B cell (primary cell): Measurements from ENCODE around the gene FARP1. TPM values are rescaled to one million over a fixed set of nuclear protein-coding genes. Genes with fewer than 3 reads are reported as not detected.

Source experiments
- ATAC-seq: fragments of 200-7000 bp; cut with Tn5 transposase; one replicate; pipeline ENCODE4 v1.10.0; 2021; ENCODE audit warnings: low read depth, mild to moderate bottlenecking, moderate number of reproducible peaks, moderate library complexity
- CTCF ChIA-PET: fragments of 350-600 bp; sonication (Branson Sonifier 250); formaldehyde crosslinking; loops from one replicate; lab custom pipeline; 2021; ENCODE audit warnings: antibody characterized with exemption, inconsistent platforms; lab: Charles Lee
- POLR2A ChIA-PET: fragments of 350-600 bp; sonication (Branson Sonifier 250); formaldehyde crosslinking; loops from one replicate; lab custom pipeline; 2021; ENCODE audit warnings: antibody characterized with exemption; lab: Charles Lee
- DNase-seq: peaks from one replicate; pipeline ENCODE4 v3.0.0; 2013
- H2AFZ ChIP-seq: 2 replicates; pipeline ENCODE4 v1.6.1; 2012; ENCODE audit warnings: mild to moderate bottlenecking, low read depth, low read length; ENCODE audit not compliant: insufficient read depth, poor library complexity, severe bottlenecking
- H3K27ac ChIP-seq, 2 donors: 1 replicate in 1 of 2; 2 replicates in 1 of 2; pipeline ENCODE4 v1.5.1; 2012 to 2013; ENCODE audit warnings: low read length in 2 of 2, mild to moderate bottlenecking in 2 of 2, moderate library complexity in 1 of 2
- H3K27me3 ChIP-seq, 4 experiments: fragments of 200-600 bp in 1 of 4; sonication (generic) in 1 of 4; replicated peaks in 1 of 4; 1 replicate in 2 of 4; 2 replicates in 2 of 4; pipeline versions ENCODE4 v1.6.1 to v1.7.0; 2013 to 2016; ENCODE audit warnings: low read length in 3 of 4, mild to moderate bottlenecking in 2 of 4, mixed read lengths in 1 of 4, moderate library complexity in 1 of 4; ENCODE audit not compliant: insufficient read depth in 4 of 4, control insufficient read depth in 3 of 4; ENCODE audit errors: control extremely low read depth in 1 of 4
- H3K36me3 ChIP-seq, 2 experiments: replicated peaks in 1 of 2; 1 replicate in 1 of 2; 2 replicates in 1 of 2; pipeline versions ENCODE4 v1.6.1 to v1.7.1; 2013; ENCODE audit warnings: low read length in 1 of 2; ENCODE audit not compliant: insufficient read depth in 2 of 2, control insufficient read depth in 1 of 2; ENCODE audit errors: control extremely low read depth in 1 of 2, extremely low read depth in 1 of 2
- H3K4me1 ChIP-seq, 2 donors: fragments of 200-600 bp in 1 of 2; sonication (generic) in 1 of 2; 1 replicate in 1 of 2; 2 replicates in 1 of 2; pipeline versions ENCODE4 v1.5.1 to v1.6.1; 2013 to 2017; ENCODE audit warnings: low read length in 2 of 2; ENCODE audit not compliant: control insufficient read depth in 2 of 2, insufficient read depth in 2 of 2
- H3K4me2 ChIP-seq: replicated peaks from 2 replicates; pipeline ENCODE3; 2012; ENCODE audit warnings: mild to moderate bottlenecking, low read depth, low read length; ENCODE audit not compliant: poor library complexity, severe bottlenecking
- H3K4me3 ChIP-seq, 5 experiments: fragments of 200-600 bp in 1 of 5; sonication (generic) in 1 of 5; 1 replicate in 3 of 5; 2 replicates in 2 of 5; pipeline versions ENCODE4 v1.5.1 to v1.7.0; 2011 to 2016; ENCODE audit warnings: low read length in 4 of 5, mild to moderate bottlenecking in 4 of 5, low read depth in 2 of 5, control low read depth in 1 of 5, moderate library complexity in 1 of 5; ENCODE audit not compliant: insufficient read depth in 1 of 5; ENCODE audit errors: control extremely low read depth in 1 of 5, extremely low read depth in 1 of 5
- H3K79me2 ChIP-seq: fragments of 200-600 bp; sonication (generic); one replicate; pipeline ENCODE4 v1.6.0; 2016; ENCODE audit warnings: low read length; ENCODE audit not compliant: control insufficient read depth, insufficient read depth
- H3K9ac ChIP-seq: fragments of 200-600 bp; sonication (generic); 2 replicates; pipeline ENCODE4 v1.6.1; 2017; ENCODE audit warnings: mild to moderate bottlenecking, low read length, moderate library complexity
- H3K9me3 ChIP-seq, 3 donors: one replicate each; pipeline versions ENCODE4 v1.6.1 to v1.7.1; 2013; ENCODE audit warnings: low read length in 2 of 3; ENCODE audit not compliant: control insufficient read depth in 2 of 3, insufficient read depth in 1 of 3; ENCODE audit errors: control extremely low read depth in 1 of 3
- H4K20me1 ChIP-seq: 2 replicates; pipeline ENCODE4 v1.6.0; 2012; ENCODE audit warnings: mild to moderate bottlenecking, low read length; ENCODE audit not compliant: insufficient read depth, control insufficient read depth, poor library complexity, severe bottlenecking
- H3K27ac Mint-ChIP-seq: one replicate; pipeline ENCODE4 v1.8.0; 2021; ENCODE audit warnings: mixed read lengths
- H3K27me3 Mint-ChIP-seq: one replicate; pipeline ENCODE4 v1.8.0; 2021; ENCODE audit warnings: mixed read lengths
- H3K4me1 Mint-ChIP-seq: one replicate; pipeline ENCODE4 v1.8.0; 2021; ENCODE audit warnings: mixed read lengths
- H3K4me3 Mint-ChIP-seq: one replicate; pipeline ENCODE4 v1.8.0; 2021; ENCODE audit warnings: mixed read lengths
- H3K9me3 Mint-ChIP-seq: one replicate; pipeline ENCODE4 v1.8.0; 2022; ENCODE audit warnings: mixed read lengths; ENCODE audit not compliant: insufficient read depth
- EZH2 ChIP-seq: IDR thresholded peaks from 2 replicates; pipeline ENCODE4 v1.6.1; 2012; ENCODE audit warnings: borderline replicate concordance, low read depth, mild to moderate bottlenecking, moderate library complexity, low read length; ENCODE audit not compliant: insufficient read depth, poor library complexity, severe bottlenecking
- WGBS: methylation state at CpG from one replicate; pipeline ENCODE4 v1.1.5; 2013; ENCODE audit warnings: missing lambda C conversion rate; ENCODE audit not compliant: insufficient coverage; 5-methylcytosine and 5-hydroxymethylcytosine counted together
- intact Hi-C: fragments of 100-400 bp; cut with micrococcal nuclease; formaldehyde crosslinking; loops from one replicate; pipeline ENCODE4 v1.10.0; 2022
- polyA plus RNA-seq: library from polyadenylated mRNA; depleted of rRNA; stranded (reverse); fragments of >200 nt; gene quantifications from 2 replicates; pipeline ENCODE4 v1.2.3, GENCODE V29; 2012
- total RNA-seq, 2 donors: library from RNA; stranded (reverse); fragments of 120-200 nt in 1 of 2; gene quantifications; 1 replicate in 1 of 2; 2 replicates in 1 of 2; pipeline versions ENCODE4 v1.2.3 to v1.2.4, GENCODE V29; 2013 to 2022
- TF ChIP-seq, protein P1 (sequence below): fragments of 200-600 bp; IDR thresholded peaks from one replicate; pipeline ENCODE4 v1.8.0; 2022; ENCODE audit warnings: antibody characterized with exemption, mild to moderate bottlenecking

Gene FARP1
- total and polyA plus RNA-seq, 2 donors (not counting 1 experiment from before 2014, with no cell fraction given): 0.15 to 1.5 TPM

DNA sequence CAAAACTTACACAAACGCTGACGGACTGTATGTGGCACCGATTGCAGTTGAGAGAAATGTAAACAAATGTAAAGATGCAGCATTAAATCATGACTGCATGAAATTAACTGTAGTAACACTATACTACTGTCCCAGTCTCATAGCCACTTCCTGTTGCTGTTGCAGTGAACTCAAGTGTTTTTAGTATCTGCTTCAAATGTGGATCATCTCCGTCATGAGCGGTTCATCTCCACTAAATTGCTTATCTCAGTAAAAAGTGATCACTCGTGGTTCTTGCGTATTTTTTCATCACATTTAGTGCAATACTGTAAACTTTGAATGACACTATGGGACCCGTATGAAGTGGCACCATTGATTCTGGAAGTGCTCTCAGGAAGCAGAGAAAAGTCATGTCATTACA, 94.4 kb downstream of the FARP1 start:
- DNase-seq (no peak), ATAC-seq (no peak)
- intact Hi-C loops: no loop called here
- H3K79me2 ChIP-seq: no peaks in the 10 kb centered on the region
- ChIA-PET CTCF (no interaction called here), POLR2A (no interaction called here)
- H2AFZ ChIP-seq: no peak overlapping the region
- no peak overlapping the region for H3K4me2 ChIP-seq
- H3K4me3 Mint-ChIP-seq: no peak overlapping the region
- H3K27ac Mint-ChIP-seq: no peak overlapping the region
- TF ChIP-seq EZH2: no peak
- TF ChIP-seq, protein P1, sequence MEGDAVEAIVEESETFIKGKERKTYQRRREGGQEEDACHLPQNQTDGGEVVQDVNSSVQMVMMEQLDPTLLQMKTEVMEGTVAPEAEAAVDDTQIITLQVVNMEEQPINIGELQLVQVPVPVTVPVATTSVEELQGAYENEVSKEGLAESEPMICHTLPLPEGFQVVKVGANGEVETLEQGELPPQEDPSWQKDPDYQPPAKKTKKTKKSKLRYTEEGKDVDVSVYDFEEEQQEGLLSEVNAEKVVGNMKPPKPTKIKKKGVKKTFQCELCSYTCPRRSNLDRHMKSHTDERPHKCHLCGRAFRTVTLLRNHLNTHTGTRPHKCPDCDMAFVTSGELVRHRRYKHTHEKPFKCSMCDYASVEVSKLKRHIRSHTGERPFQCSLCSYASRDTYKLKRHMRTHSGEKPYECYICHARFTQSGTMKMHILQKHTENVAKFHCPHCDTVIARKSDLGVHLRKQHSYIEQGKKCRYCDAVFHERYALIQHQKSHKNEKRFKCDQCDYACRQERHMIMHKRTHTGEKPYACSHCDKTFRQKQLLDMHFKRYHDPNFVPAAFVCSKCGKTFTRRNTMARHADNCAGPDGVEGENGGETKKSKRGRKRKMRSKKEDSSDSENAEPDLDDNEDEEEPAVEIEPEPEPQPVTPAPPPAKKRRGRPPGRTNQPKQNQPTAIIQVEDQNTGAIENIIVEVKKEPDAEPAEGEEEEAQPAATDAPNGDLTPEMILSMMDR: no peak
- H3K36me3 ChIP-seq: no peaks in the 10 kb centered on the region
- H3K4me1 ChIP-seq: no peaks in the 10 kb centered on the region
- H3K4me3 ChIP-seq: no peak overlapping the region
- 94% methylated on average over 6 of the region's 8 CpGs for WGBS
- H3K27me3 ChIP-seq: no peaks in the 10 kb centered on the region
- peaks cover 7% of the 10 kb centered on the region for H3K27me3 Mint-ChIP-seq
- no peak overlapping the region for H3K27ac ChIP-seq
- H3K9me3 Mint-ChIP-seq: no peaks in the 10 kb centered on the region
- no peaks in the 10 kb centered on the region for H3K4me1 Mint-ChIP-seq
- no peaks in the 10 kb centered on the region for H4K20me1 ChIP-seq
- H3K9ac ChIP-seq: no peak overlapping the region
- no peaks in the 10 kb centered on the region for H3K9me3 ChIP-seq

GRCh38 chr13:98239162-98240076, 96.5 kb downstream of the FARP1 start:
- intact Hi-C loops: no loop called here
- ATAC-seq: no peak
- H3K27ac ChIP-seq: no peak overlapping the region
- Mint-ChIP-seq H3K4me3 (no peak overlapping the region), H3K27me3 (peaks cover 7% of the 10 kb centered on the region), H3K9me3 (no peaks in the 10 kb centered on the region), H3K27ac (no peak overlapping the region), H3K4me1 (no peaks in the 10 kb centered on the region)
- H2AFZ ChIP-seq: no peak overlapping the region
- POLR2A ChIA-PET: no interaction called here
- no peak overlapping the region for H3K4me2 ChIP-seq
- no peak overlapping the region for H3K9ac ChIP-seq
- WGBS: 73% methylated on average over 11 of the region's 14 CpGs
- no peaks in the 10 kb centered on the region for H3K9me3 ChIP-seq
- no peaks in the 10 kb centered on the region for H3K36me3 ChIP-seq
- H3K4me1 ChIP-seq: no peaks in the 10 kb centered on the region
- H3K79me2 ChIP-seq: no peaks in the 10 kb centered on the region
- TF ChIP-seq, protein P1: no peak
- no peak for TF ChIP-seq EZH2
- H4K20me1 ChIP-seq: no peaks in the 10 kb centered on the region
- CTCF ChIA-PET: no interaction called here
- no peak overlapping the region for H3K4me3 ChIP-seq
- no peaks in the 10 kb centered on the region for H3K27me3 ChIP-seq
- no peak for DNase-seq
